ENCODE results near the gene PSMB8. TPM values are rescaled to one million over a fixed set of nuclear protein-coding genes. Genes with fewer than 3 reads are reported as not detected.
"Not testable (repeated sequence)": the region's sequence is repeated elsewhere in the genome, so short reads cannot be mapped to it uniquely, and the experiment has no call there.

Gene PSMB8
- total RNA-seq, 1 experiment from 2014 or later, result 291 TPM

DNA sequence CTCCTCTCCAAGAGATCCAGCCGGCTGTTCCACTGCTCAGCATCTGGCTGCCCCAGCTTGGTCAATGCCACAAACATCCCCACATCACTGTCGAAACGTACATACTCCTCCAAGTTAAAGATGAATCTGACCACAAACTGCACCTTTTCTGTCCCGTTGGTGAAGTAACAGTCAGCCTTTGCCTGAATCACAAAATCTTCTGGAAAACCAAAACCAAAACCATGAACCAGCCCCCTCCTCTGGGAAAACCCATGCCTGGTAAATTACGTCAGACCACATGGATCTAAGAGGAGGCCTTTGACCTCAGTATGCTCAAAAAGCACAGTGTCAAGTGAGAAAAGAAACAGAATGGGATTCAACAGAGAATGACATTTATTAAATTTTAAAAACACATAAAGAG, 28.7 kb downstream of the PSMB8 start:
- no peak for DNase-seq (ENCODE audit: low read depth)
- in situ Hi-C loops (cut with HindIII; ENCODE audit: low pct_unique_long_range_greater_than_20kb, low sequenced_read_pairs), result no loop called here

DNA sequence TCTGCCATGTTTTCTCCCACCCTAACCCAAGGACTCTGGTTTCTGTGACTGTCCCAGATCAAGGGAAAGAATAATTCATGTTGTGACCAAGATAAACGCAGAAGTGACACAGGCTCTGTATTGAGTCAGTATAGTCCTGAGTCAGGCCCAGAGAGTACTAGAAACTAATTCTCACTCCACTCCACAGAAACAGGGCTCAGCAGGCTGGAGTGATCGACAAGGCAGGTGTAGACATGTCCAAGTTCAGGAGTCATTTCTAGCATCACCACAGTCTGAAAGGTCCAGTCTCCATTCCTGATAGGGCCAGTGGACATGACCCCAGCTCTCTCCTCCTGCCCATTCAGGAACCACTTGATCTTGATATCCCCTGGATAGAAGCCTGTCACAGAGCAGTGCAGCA, 29.7 kb downstream of the PSMB8 start:
- DNase-seq (ENCODE audit: low read depth), result no peak
- in situ Hi-C loops (cut with HindIII; ENCODE audit: low pct_unique_long_range_greater_than_20kb, low sequenced_read_pairs), result no loop called here

DNA sequence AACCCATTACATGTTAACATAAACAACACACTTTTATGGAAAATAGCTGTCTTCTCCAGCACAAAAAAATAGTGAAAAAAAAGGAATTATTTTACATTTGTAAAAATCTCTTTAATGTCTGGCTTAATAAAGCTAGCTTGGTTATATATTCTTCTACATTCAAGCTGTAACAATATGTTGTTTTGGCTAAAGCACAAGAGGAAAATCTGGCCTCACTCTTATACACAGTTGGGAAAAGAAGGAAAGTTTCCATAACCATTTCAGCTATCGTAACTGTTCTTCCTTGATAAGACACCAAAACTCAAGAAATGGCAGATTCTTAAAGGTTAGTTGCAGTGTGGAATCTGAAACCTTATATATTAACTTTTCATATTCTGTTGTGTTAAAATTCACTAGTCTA, 34.7 kb downstream of the PSMB8 start:
- in situ Hi-C loops (cut with HindIII; ENCODE audit: low pct_unique_long_range_greater_than_20kb, low sequenced_read_pairs), result no loop called here
- DNase-seq (ENCODE audit: low read depth), result no peak

DNA sequence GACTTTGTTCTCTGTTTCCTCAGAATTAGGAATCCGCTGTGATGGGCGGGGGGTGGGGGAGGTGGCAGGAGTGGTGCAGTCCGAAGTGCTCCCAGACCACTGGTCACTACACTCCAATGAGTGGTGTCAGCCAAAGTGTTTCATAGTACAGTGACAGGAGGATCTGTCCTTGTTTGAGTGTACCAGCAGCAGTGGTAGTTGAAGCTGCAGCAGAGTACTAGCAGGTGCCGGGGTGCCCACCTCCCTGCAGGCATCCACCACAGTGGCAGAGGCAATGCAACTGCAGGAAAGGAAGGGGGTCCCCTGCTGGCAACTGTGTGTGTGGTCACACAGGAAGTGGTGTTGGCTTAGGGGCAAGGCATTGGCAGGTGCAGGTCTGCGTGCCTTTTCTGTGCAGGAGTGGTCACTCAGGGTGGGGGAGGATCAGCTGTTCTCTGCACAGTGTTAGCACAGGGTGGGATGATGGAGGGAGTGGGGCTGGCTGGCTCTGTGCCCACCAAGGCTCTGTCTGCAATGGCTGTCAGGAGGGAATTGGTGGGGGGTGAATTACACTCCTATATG, 36.7 kb downstream of the PSMB8 start:
- in situ Hi-C loops (cut with HindIII; ENCODE audit: low pct_unique_long_range_greater_than_20kb, low sequenced_read_pairs), result no loop called here
- no peak for DNase-seq (ENCODE audit: low read depth)

DNA sequence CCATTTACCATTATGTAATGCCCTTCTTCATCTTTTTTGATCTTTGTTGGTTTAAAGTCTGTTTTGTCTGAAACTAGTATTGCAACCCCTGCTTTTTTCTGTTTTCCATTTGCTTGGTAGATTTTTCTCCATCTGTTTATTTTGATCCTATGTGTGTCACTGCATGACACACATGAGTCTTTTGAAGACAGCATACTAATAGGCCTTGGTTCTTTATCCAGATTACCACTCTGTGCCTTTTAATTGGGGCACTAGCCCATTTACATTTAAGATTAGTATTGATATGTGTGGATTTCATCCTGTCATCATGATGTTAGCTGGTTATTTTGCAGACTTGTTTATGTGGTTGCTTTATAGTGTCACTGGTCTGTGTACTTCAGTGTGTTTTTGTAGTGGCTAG, 38.4 kb downstream of the PSMB8 start:
- in situ Hi-C loops (cut with HindIII; ENCODE audit: low pct_unique_long_range_greater_than_20kb, low sequenced_read_pairs), result not testable (repeated sequence)

DNA sequence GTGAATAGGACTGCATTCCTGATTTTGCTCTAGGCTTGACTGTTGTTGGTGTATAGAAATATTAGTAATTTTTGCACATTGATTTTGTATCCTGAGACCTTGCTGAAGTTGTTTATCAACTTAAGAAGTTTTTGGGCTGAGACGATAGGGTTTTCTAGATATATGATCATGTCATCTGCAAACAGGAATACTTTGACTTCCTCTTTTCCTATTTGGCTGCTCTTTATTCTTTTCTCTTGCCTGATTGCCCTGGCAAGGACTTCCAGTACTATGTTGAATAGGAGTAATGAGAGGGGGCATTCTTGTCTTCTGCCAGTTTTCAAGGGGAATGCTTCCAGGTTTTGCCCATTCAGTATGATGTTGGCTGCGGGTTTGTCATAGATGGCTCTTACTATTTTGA, 40.4 kb downstream of the PSMB8 start:
- in situ Hi-C loops (cut with HindIII; ENCODE audit: low pct_unique_long_range_greater_than_20kb, low sequenced_read_pairs), result no loop called here
- no peak for DNase-seq (ENCODE audit: low read depth)

More for the DNA sequence above, 38.4 kb downstream of the PSMB8 start:
- DNase-seq (ENCODE audit: low read depth), result not testable (repeated sequence)

DNA sequence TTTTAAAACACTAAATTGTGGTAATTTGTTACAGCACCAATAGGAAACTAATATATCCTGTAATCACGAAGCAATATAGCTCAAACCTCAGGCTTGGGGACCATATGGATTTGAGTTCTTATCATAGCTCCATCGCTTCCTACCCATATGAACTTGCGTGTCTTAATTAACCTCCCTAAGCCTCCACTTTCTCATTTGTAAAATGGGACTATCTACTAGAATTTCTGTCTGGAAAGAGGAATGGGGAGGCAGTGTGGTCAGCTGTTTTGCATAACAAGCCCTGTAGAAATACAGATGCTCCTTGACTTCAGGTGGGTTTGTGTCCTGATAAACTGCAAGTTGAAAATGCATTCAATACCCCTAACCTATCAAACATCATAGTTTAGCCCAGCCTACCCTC, 44.1 kb downstream of the PSMB8 start:
- DNase-seq (ENCODE audit: low read depth), result no peak
- in situ Hi-C loops (cut with HindIII; ENCODE audit: low pct_unique_long_range_greater_than_20kb, low sequenced_read_pairs), result no loop called here

DNA sequence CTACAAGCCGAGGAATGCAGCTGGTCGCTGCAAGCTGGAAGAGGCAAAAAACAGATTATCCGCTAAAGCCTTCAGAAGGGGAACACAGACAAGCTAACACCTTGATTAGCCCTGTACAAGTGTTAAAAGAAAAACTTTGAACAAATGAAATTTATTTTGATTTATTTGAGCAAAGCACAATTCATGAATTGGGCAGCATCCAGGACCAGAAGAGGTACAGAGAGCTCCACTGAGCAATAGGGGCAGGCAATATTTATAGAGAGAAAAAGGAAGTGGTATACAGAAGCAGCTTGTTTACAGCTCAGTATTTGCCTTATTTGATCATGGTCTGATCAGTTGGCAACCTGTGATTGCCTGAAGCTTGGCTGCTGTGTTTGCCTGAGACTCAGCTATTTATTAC, 44.7 kb downstream of the PSMB8 start:
- in situ Hi-C loops (cut with HindIII; ENCODE audit: low pct_unique_long_range_greater_than_20kb, low sequenced_read_pairs), result no loop called here
- no peak for DNase-seq (ENCODE audit: low read depth)

DNA sequence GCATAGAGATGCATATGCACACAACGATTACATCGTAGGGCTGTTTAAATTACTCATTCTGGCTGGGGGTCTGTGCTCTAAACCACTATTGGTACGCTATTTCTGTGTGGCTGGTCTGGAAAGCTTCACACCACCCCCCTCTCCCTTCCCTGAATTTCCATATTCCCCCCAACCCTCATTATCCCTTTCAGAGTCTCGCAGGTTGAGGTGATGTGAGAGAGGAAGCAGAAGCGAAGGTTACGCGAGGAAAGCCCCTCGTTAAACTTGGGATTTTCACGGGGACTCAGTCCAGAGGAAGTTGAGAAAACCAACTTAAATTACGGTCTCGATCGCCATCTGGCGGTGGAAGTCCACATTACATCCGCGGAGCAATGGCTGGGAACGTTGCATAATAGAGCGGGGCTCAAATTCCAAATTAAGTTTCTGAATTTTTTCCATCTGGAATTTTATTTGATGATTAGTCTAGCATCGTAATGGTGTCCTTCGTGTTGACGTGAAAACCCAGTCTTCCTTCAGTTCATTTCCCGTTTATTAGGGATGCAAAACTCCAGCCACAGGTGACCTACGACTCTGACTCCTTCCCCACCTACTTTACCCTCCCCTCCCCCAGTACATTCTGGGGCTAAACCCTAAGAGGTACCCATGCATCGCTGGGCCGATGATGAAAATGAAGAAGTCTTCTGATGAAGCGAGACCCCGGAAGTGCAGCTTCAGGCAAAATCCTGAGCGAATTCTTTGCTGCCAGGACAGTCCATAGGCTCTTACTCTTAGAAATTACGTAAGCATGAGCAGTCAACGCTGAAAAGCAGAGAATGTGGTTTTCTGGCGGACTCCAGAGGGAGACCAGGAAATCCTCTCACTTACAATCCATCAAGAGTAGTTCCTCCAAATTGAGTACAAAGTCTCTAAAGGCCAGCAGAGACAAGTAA, 46.7 kb downstream of the PSMB8 start:
- in situ Hi-C loops (cut with HindIII; ENCODE audit: low pct_unique_long_range_greater_than_20kb, low sequenced_read_pairs), result no loop called here

DNA sequence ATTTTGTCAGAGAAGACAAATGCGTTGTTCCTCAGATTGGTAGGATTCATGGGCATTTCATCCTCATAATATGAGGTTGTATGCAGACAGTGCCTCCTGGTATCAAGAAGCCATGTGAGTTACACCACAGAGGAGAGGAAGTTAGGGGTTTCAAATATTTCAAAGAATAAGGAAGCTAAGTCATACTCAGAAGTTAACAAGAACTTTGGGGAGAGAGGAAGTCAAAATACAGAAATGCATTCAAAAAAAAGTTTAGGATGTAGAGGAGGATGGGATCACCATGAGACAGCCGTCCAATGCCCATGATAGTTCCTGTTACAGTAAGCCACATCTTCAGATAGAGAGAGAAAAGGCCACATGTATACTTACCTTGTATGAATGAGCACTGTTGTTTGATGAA, 49.3 kb downstream of the PSMB8 start:
- DNase-seq (ENCODE audit: low read depth), result no peak
- in situ Hi-C loops (cut with HindIII; ENCODE audit: low pct_unique_long_range_greater_than_20kb, low sequenced_read_pairs), result no loop called here

More for the DNA sequence above, 46.7 kb downstream of the PSMB8 start:
- peak; percentile 43 for DNase-seq (ENCODE audit: low read depth)

DNA sequence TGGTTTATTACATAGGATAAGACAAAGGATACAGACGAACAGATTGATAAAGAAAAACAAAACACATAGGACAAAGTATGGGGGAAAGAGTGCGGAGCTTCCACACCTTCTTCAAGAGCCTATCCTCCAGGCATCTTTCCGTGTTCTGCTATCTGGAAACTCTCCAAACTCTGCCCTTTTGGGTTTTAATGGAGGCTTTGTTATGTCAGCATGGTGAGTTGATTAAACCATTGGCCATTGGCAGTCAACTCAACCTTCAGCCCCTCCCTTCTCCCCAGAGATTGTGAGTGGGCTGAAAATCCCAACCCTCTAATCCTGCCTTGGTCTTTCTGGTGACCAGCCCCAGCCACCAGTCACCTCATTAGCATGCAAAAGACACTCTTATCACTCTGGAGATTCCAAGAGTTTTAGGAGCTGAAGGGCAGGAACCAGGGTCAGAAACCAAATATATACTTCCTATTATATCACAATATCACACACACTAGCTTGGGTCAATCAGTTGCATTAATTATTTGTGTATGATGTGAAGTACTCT, 50.9 kb downstream of the PSMB8 start:
- in situ Hi-C loops (cut with HindIII; ENCODE audit: low pct_unique_long_range_greater_than_20kb, low sequenced_read_pairs), result no loop called here
- DNase-seq (ENCODE audit: low read depth), result no peak

Other genes starting within 250 kb of the PSMB8 start
- gene HLA-DQA1, start 206.6 kb downstream of the PSMB8 start, total RNA-seq (2014; rRNA removed; shearing (Covaris generic); ENCODE audit: low replicate concordance), result not detected in 2 replicates
- not detected in 2 replicates for gene HLA-DQB1, start 177.4 kb downstream of the PSMB8 start, total RNA-seq (2014; rRNA removed; shearing (Covaris generic); ENCODE audit: low replicate concordance)
- not detected in 2 replicates for gene HLA-DQA2, start 102.7 kb downstream of the PSMB8 start, total RNA-seq (2014; rRNA removed; shearing (Covaris generic); ENCODE audit: low replicate concordance)
- not detected in 2 replicates for gene HLA-DQB2, start 80.5 kb downstream of the PSMB8 start, total RNA-seq (2014; rRNA removed; shearing (Covaris generic); ENCODE audit: low replicate concordance)
- not detected in 2 replicates for gene HLA-DOB, start 27.0 kb downstream of the PSMB8 start, total RNA-seq (2014; rRNA removed; shearing (Covaris generic); ENCODE audit: low replicate concordance)
- 8.9 and 26.7 TPM in 2 replicates for gene TAP2, start 5.3 kb downstream of the PSMB8 start, total RNA-seq (2014; rRNA removed; shearing (Covaris generic); ENCODE audit: low replicate concordance)
- gene TAP1, start 9.7 kb upstream of the PSMB8 start, total RNA-seq (2014; rRNA removed; shearing (Covaris generic); ENCODE audit: low replicate concordance), result 63.3 and 65.5 TPM in 2 replicates
- 80.2 and 123 TPM in 2 replicates for gene PSMB9, start 10.1 kb upstream of the PSMB8 start, total RNA-seq (2014; rRNA removed; shearing (Covaris generic); ENCODE audit: low replicate concordance)
- 0.35 and 13.2 TPM in 2 replicates for gene HLA-DMB, start 97.0 kb upstream of the PSMB8 start, total RNA-seq (2014; rRNA removed; shearing (Covaris generic); ENCODE audit: low replicate concordance)
- gene HLA-DMA, start 109.0 kb upstream of the PSMB8 start, total RNA-seq (2014; rRNA removed; shearing (Covaris generic); ENCODE audit: low replicate concordance), result 7.4 and 16.7 TPM in 2 replicates
- 43.7 and 62.6 TPM in 2 replicates for gene BRD2, start 124.5 kb upstream of the PSMB8 start, total RNA-seq (2014; rRNA removed; shearing (Covaris generic); ENCODE audit: low replicate concordance)
- gene HLA-DOA, start 165.5 kb upstream of the PSMB8 start, total RNA-seq (2014; rRNA removed; shearing (Covaris generic); ENCODE audit: low replicate concordance), result not detected in 2 replicates
- gene HLA-DPA1, start 229.6 kb upstream of the PSMB8 start, total RNA-seq (2014; rRNA removed; shearing (Covaris generic); ENCODE audit: low replicate concordance), result not detected in 2 replicates
- gene HLA-DPB1, start 231.9 kb upstream of the PSMB8 start, total RNA-seq (2014; rRNA removed; shearing (Covaris generic); ENCODE audit: low replicate concordance), result not detected in 2 replicates

All from Caki2 (cell line).